Right lobe of liver (tissue), 6 donors: ENCODE measurements around the gene HDAC9. TPM values are rescaled to one million over a fixed set of nuclear protein-coding genes. Genes with fewer than 3 reads are reported as not detected.

ENCODE experiments used
- ATAC-seq, 4 donors: fragments of 200-7000 bp; cut with Tn5 transposase; one replicate each; pipeline ENCODE4 v1.9.1; 2020; ENCODE audit warnings: mild to moderate bottlenecking in 4 of 4, moderate library complexity in 4 of 4
- DNase-seq, 3 donors: peaks; one replicate each; pipeline ENCODE4 v3.0.0-alpha.2; 2020
- H3K27ac ChIP-seq, 3 donors: fragments of 200-600 bp; one replicate each; pipeline ENCODE4 v1.8.0; 2022
- H3K27me3 ChIP-seq, 2 donors: fragments of 200-600 bp; one replicate each; pipeline ENCODE4 v1.8.0; 2022
- H3K36me3 ChIP-seq, 4 donors: fragments of 200-600 bp; sonication (generic) in 1 of 4; one replicate each; pipeline versions ENCODE4 v1.5.1 to v1.8.0; 2017 to 2022; ENCODE audit warnings: control low read depth in 1 of 4
- H3K4me1 ChIP-seq, 4 donors: fragments of 200-600 bp; sonication (generic) in 1 of 4; one replicate each; pipeline versions ENCODE4 v1.5.1 to v1.8.0; 2017 to 2022; ENCODE audit warnings: control low read depth in 1 of 4
- H3K4me3 ChIP-seq, 3 donors: fragments of 200-600 bp; one replicate each; pipeline ENCODE4 v1.8.0; 2022
- H3K9me3 ChIP-seq, 4 donors: fragments of 200-600 bp; sonication (generic) in 1 of 4; one replicate each; pipeline versions ENCODE4 v1.5.1 to v1.8.0; 2017 to 2022; ENCODE audit warnings: control low read depth in 1 of 4
- CTCF ChIP-seq, 4 donors: fragments of 200-600 bp in 3 of 4; fragments of 450-650 bp in 1 of 4; IDR thresholded peaks; one replicate each; pipeline versions ENCODE4 v1.5.1 to v1.8.0; 2016 to 2022; ENCODE audit warnings: antibody characterized with exemption in 4 of 4, mild to moderate bottlenecking in 2 of 4
- POLR2A ChIP-seq: fragments of 450-650 bp; IDR thresholded peaks from one replicate; pipeline ENCODE4 v1.6.1; 2017; ENCODE audit warnings: antibody characterized with exemption, mild to moderate bottlenecking
- WGBS: methylation state at CpG from one replicate; pipeline ENCODE4 v1.1.6; 2018; ENCODE audit warnings: low coverage, low lambda C conversion rate; ENCODE audit not compliant: insufficient coverage; ENCODE audit errors: missing lambda C conversion rate; 5-methylcytosine and 5-hydroxymethylcytosine counted together
- intact Hi-C, 2 donors: fragments of 100-400 bp; cut with DNase I; formaldehyde crosslinking; loops; one replicate each; pipeline versions ENCODE4 v1.11.2 to v1.14.1; 2022
- total RNA-seq, 6 experiments: library from RNA; depleted of rRNA in 2 of 6; stranded (reverse); fragments of >200 nt in 2 of 6; fragmentation: NEBNext Ultra II Directional in 3 of 6; extraction: Animal tissue kit (Norgen Biotek cat#: 25700) in 3 of 6; gene quantifications; one replicate each; pipeline versions ENCODE4 v1.1.0 to v1.2.4, GENCODE V29; 2016 to 2023
- donor health status: DM: no; HTN: yes; CAD: no.
- donor health status: DM: no; HTN: no; CAD: no.
- donor health status: DM: no; HTN: no; CAD: no.
- donor health status: DM: no; HTN: yes; CAD: no.
- donor health status: DM: no; HTN: yes; CAD: no.

The HDAC9 gene
- total RNA-seq, 6 experiments from 2014 or later = 1.0 to 4.1 (median 2.5) TPM

GRCh38 chr7:19009241-19009935 is 513.8 kb downstream of the HDAC9 start:
- Histone ChIP-seq H3K4me1 (no peaks in the 10 kb centered on the region), H3K4me3 (no peak overlapping the region)

GRCh38 chr7:19009936-19010280 is 514.4 kb downstream of the HDAC9 start:
- ATAC-seq (no peak), DNase-seq (no peak)
- no peak for TF ChIP-seq CTCF (IDR thresholded peaks at IDR 0.05)
- no peak for TF ChIP-seq POLR2A
- Histone ChIP-seq H3K27ac (no peak overlapping the region), H3K4me1 (no peaks in the 10 kb centered on the region), H3K27me3 (no peaks in the 10 kb centered on the region), H3K4me3 (no peak overlapping the region), H3K36me3 (no peaks in the 10 kb centered on the region), H3K9me3 (no peaks in the 10 kb centered on the region)
- intact Hi-C loops = no loop called here

More at GRCh38 chr7:19009241-19009935, 513.8 kb downstream of the HDAC9 start:
- no peaks in the 10 kb centered on the region for H3K27me3 ChIP-seq
- intact Hi-C loops = no loop called here
- WGBS = 43% methylated on average over 5 of the region's 5 CpGs
- no peaks in the 10 kb centered on the region for H3K9me3 ChIP-seq
- ATAC-seq (no peak), DNase-seq (no peak)
- TF ChIP-seq CTCF (IDR thresholded peaks at IDR 0.05) = no peak
- TF ChIP-seq POLR2A = no peak
- no peak overlapping the region for H3K27ac ChIP-seq
- H3K36me3 ChIP-seq = no peaks in the 10 kb centered on the region

- H3K4me3 ChIP-seq = no peak overlapping the region
- TF ChIP-seq POLR2A = no peak
- no peak for TF ChIP-seq CTCF (IDR thresholded peaks at IDR 0.05)
- intact Hi-C loops = no loop called here
- no peak overlapping the region for H3K27ac ChIP-seq
- no peaks in the 10 kb centered on the region for H3K9me3 ChIP-seq
- DNase-seq (no peak), ATAC-seq (no peak)
- WGBS = 47% methylated on average over 6 of the region's 7 CpGs
- no peaks in the 10 kb centered on the region for H3K27me3 ChIP-seq
- H3K4me1 ChIP-seq = no peaks in the 10 kb centered on the region
- no peaks in the 10 kb centered on the region for H3K36me3 ChIP-seq
Observed at GRCh38 chr7:19011212-19011611, 515.7 kb downstream of the HDAC9 start.

- Histone ChIP-seq H3K27ac (no peak overlapping the region), H3K9me3 (no peaks in the 10 kb centered on the region), H3K36me3 (no peaks in the 10 kb centered on the region), H3K4me1 (no peaks in the 10 kb centered on the region), H3K27me3 (no peaks in the 10 kb centered on the region), H3K4me3 (no peak overlapping the region)
- TF ChIP-seq CTCF (IDR thresholded peaks at IDR 0.05) (no peak), POLR2A (no peak)
- no peak for DNase-seq
- 58% methylated on average over 3 of the region's 3 CpGs for WGBS
- ATAC-seq = no peak
- intact Hi-C loops = no loop called here
Observed at GRCh38 chr7:19015098-19015497, 519.5 kb downstream of the HDAC9 start.

- Histone ChIP-seq H3K4me3 (no peak overlapping the region), H3K36me3 (no peaks in the 10 kb centered on the region), H3K4me1 (no peaks in the 10 kb centered on the region), H3K27me3 (no peaks in the 10 kb centered on the region), H3K27ac (no peak overlapping the region), H3K9me3 (no peaks in the 10 kb centered on the region)
- intact Hi-C loops = no loop called here
- DNase-seq (no peak), ATAC-seq (no peak)
- TF ChIP-seq POLR2A (no peak), CTCF (IDR thresholded peaks at IDR 0.05) (no peak)
- WGBS = 58% methylated on average over 1 of the region's 1 CpG
Observed at GRCh38 chr7:19016140-19016539, 520.6 kb downstream of the HDAC9 start.
